SK-N-SH (cell line): ENCODE data around the gene VWF. TPM values are rescaled to one million over a fixed set of nuclear protein-coding genes. Genes with fewer than 3 reads are reported as not detected.
A peak's percentile ranks its signal among the peaks of the same experiment; 100 is the strongest.

ENCODE experiments used
- CTCF ChIA-PET: fragments of 300-600, 350-600 bp; formaldehyde crosslinking; extraction: SDS; loops from one replicate; lab custom pipeline; 2021; lab: Yijun Ruan, JAX
- POLR2A ChIA-PET: fragments of 350-600 bp; sonication (Branson Sonifier 250); formaldehyde crosslinking; extraction: SDS; loops from one replicate; lab custom pipeline; 2020; ENCODE audit warnings: antibody characterized with exemption, inconsistent platforms; lab: Yijun Ruan, JAX
- DNase-seq: peaks from one replicate; pipeline ENCODE4 v3.0.0; 2012
- H2AFZ ChIP-seq: fragments of 200-600 bp; sonication (generic); 2 replicates; pipeline ENCODE4 v1.8.1; 2016; ENCODE audit warnings: antibody characterized with exemption, mild to moderate bottlenecking, low read depth
- H3F3A ChIP-seq: fragments of 200-600 bp; sonication (generic); replicated peaks from 2 replicates; pipeline ENCODE3; 2016; ENCODE audit warnings: antibody characterized with exemption, mild to moderate bottlenecking; ENCODE audit not compliant: insufficient read depth
- H3K27ac ChIP-seq, 2 experiments: fragments of 200-500 bp in 1 of 2; fragments of 200-600 bp in 1 of 2; sonication (Bioruptor generic) in 1 of 2; sonication (generic), shearing (Covaris generic) in 1 of 2; 2 replicates each; pipeline versions ENCODE4 v1.5.1 to v1.6.1; 2014 to 2016; ENCODE audit warnings: low read depth in 2 of 2, inconsistent platforms in 1 of 2, low read length in 1 of 2, mild to moderate bottlenecking in 1 of 2, mixed read lengths in 1 of 2
- H3K27me3 ChIP-seq: fragments of 200-600 bp; sonication (generic), shearing (Covaris generic); 2 replicates; pipeline ENCODE4 v1.6.1; 2016; ENCODE audit warnings: mixed run types; ENCODE audit not compliant: insufficient read depth
- H3K36me3 ChIP-seq, 2 experiments: fragments of 200-500 bp in 1 of 2; fragments of 200-600 bp in 1 of 2; sonication (Bioruptor generic) in 1 of 2; sonication (generic) in 1 of 2; replicated peaks in 1 of 2; 2 replicates each; pipeline versions ENCODE3 to v1.5.1; 2014 to 2016; ENCODE audit warnings: low read length in 1 of 2, mild to moderate bottlenecking in 1 of 2; ENCODE audit not compliant: insufficient read depth in 2 of 2, control insufficient read depth in 1 of 2
- H3K4me1 ChIP-seq, 2 experiments: fragments of 200-500 bp in 1 of 2; fragments of 200-600 bp in 1 of 2; sonication (Bioruptor generic) in 1 of 2; sonication (generic), shearing (Covaris generic) in 1 of 2; 2 replicates each; pipeline versions ENCODE4 v1.5.1 to v1.6.1; 2014 to 2016; ENCODE audit warnings: low read depth in 1 of 2, low read length in 1 of 2, mixed run types in 1 of 2; ENCODE audit not compliant: insufficient read depth in 2 of 2, control insufficient read depth in 1 of 2
- H3K4me2 ChIP-seq: fragments of 200-600 bp; sonication (generic), shearing (Covaris generic); 2 replicates; pipeline ENCODE4 v1.6.1; 2017; ENCODE audit warnings: mixed run types
- H3K4me3 ChIP-seq, 2 experiments: fragments of 200-500 bp in 1 of 2; fragments of 200-600 bp in 1 of 2; sonication (Bioruptor generic) in 1 of 2; sonication (generic), shearing (Covaris generic) in 1 of 2; 2 replicates each; pipeline versions ENCODE4 v1.5.1 to v1.8.1; 2014 to 2016; ENCODE audit warnings: low read depth in 2 of 2, inconsistent platforms in 1 of 2, low read length in 1 of 2, mild to moderate bottlenecking in 1 of 2, mixed read lengths in 1 of 2, moderate library complexity in 1 of 2
- H3K79me2 ChIP-seq: fragments of 200-600 bp; sonication (generic); 2 replicates; pipeline ENCODE4 v1.8.1; 2017; ENCODE audit warnings: mild to moderate bottlenecking; ENCODE audit not compliant: insufficient read depth
- H3K9ac ChIP-seq: fragments of 200-600 bp; sonication (generic); 2 replicates; pipeline ENCODE4 v1.6.1; 2017; ENCODE audit warnings: mixed run types
- H3K9me2 ChIP-seq: fragments of 200-600 bp; sonication (generic); 2 replicates; pipeline ENCODE4 v1.6.1; 2017; ENCODE audit warnings: mixed run types
- H3K9me3 ChIP-seq: fragments of 200-600 bp; sonication (generic); 2 replicates; pipeline ENCODE4 v1.6.1; 2017; ENCODE audit warnings: mixed run types, mild to moderate bottlenecking, moderate library complexity
- H4K20me1 ChIP-seq: fragments of 200-600 bp; sonication (generic); 2 replicates; pipeline ENCODE4 v1.6.1; 2017; ENCODE audit warnings: mild to moderate bottlenecking, mixed run types; ENCODE audit not compliant: insufficient read depth
- EP300 ChIP-seq, 2 experiments: IDR thresholded peaks; 2 replicates each; pipeline versions ENCODE4 v1.4.0 to v1.6.1; 2012; ENCODE audit warnings: borderline replicate concordance in 1 of 2, low read depth in 1 of 2, low read length in 1 of 2
- EZH2phosphoT487 ChIP-seq: fragments of 200-600 bp; sonication (generic); IDR thresholded peaks from 2 replicates; pipeline ENCODE4 v1.6.1; 2017; ENCODE audit warnings: low read depth, mixed run types, mild to moderate bottlenecking, antibody characterized with exemption, moderate library complexity, borderline replicate concordance
- GABPA ChIP-seq: IDR thresholded peaks from 2 replicates; pipeline ENCODE4 v1.4.0; 2012; ENCODE audit warnings: low read depth, mild to moderate bottlenecking
- MEF2A ChIP-seq: IDR thresholded peaks from 2 replicates; pipeline ENCODE4 v1.4.0; 2012; ENCODE audit warnings: low read depth, borderline replicate concordance
- MXI1 ChIP-seq: IDR thresholded peaks from 2 replicates; pipeline ENCODE4 v1.6.1; 2012; ENCODE audit warnings: mild to moderate bottlenecking, low read depth, low read length, improper control_type of control experiment
- NFIC ChIP-seq: IDR thresholded peaks from 2 replicates; pipeline ENCODE4 v1.4.0; 2012; ENCODE audit warnings: borderline replicate concordance
- NRF1 ChIP-seq: IDR thresholded peaks from 2 replicates; pipeline ENCODE4 v1.6.1; 2012; ENCODE audit warnings: low read depth, mild to moderate bottlenecking, low read length
- RAD21 ChIP-seq: IDR thresholded peaks from 2 replicates; pipeline ENCODE4 v1.6.1; 2012; ENCODE audit warnings: mild to moderate bottlenecking, low read length
- RCOR1 ChIP-seq: fragments of 150-350 bp; IDR thresholded peaks from 2 replicates; pipeline ENCODE4 v1.6.1; 2017; ENCODE audit warnings: antibody characterized with exemption, low read length
- RFX5 ChIP-seq: IDR thresholded peaks from 2 replicates; pipeline ENCODE4 v1.6.1; 2012; ENCODE audit warnings: mild to moderate bottlenecking, improper control_type of control experiment, low read length
- SIN3A ChIP-seq: IDR thresholded peaks from 2 replicates; pipeline ENCODE4 v1.6.1; 2012; ENCODE audit warnings: low read depth, mild to moderate bottlenecking, low read length, moderate library complexity, borderline replicate concordance
- SMC3 ChIP-seq: IDR thresholded peaks from 2 replicates; pipeline ENCODE4 v1.6.1; 2012; ENCODE audit warnings: low read depth, low read length, improper control_type of control experiment
- TCF12 ChIP-seq: IDR thresholded peaks from 2 replicates; pipeline ENCODE4 v1.4.0; 2012
- WGBS: methylation state at CpG from one replicate; pipeline ENCODE4 v1.1.6; 2017; ENCODE audit warnings: low lambda C conversion rate; 5-methylcytosine and 5-hydroxymethylcytosine counted together
- polyA plus RNA-seq, 3 experiments: library from polyadenylated mRNA; depleted of rRNA; stranded (reverse); fragments of >200 nt; gene quantifications; 2 replicates each; pipeline ENCODE4 v1.2.3, GENCODE V29; 2012
- TF ChIP-seq, protein P1 (sequence below): fragments of 150-350 bp; IDR thresholded peaks from 2 replicates; pipeline ENCODE4 v1.6.1; 2016; ENCODE audit warnings: mild to moderate bottlenecking, low read depth, low read length
- TF ChIP-seq, protein P2 (sequence below): IDR thresholded peaks from 2 replicates; pipeline ENCODE4 v1.4.0; 2012; ENCODE audit warnings: low read depth, borderline replicate concordance
- TF ChIP-seq, protein P3 (sequence below): fragments of 200-600 bp; sonication (generic); IDR thresholded peaks from 2 replicates; pipeline ENCODE4 v1.6.1; 2017; ENCODE audit warnings: antibody characterized with exemption, mild to moderate bottlenecking, moderate library complexity

VWF gene
- polyA plus RNA-seq, 1 of the 3 experiments (the other 2 are of a cell fraction): 0.12 TPM

DNA sequence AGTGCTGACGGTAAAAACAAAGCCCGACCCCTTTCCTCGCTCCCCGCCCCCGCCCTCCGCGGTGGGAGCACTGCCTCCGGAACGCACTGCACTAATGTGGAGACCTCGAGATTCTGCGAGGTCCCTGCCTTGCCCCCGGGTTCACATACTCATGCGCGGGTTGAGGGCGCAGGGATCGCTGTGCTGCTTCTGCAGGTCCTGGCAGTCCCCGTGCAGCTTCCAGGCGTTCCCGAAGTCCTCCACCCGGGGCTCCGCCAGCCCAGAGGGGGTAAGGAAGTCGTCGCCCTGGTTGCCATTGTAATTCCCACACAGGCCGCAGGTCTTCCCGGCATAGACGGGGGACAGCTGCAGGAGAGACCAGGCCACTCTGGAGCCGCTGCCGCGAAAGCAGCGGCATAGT, 66.8 kb downstream of the VWF start (continued):
- TF ChIP-seq, protein P1, sequence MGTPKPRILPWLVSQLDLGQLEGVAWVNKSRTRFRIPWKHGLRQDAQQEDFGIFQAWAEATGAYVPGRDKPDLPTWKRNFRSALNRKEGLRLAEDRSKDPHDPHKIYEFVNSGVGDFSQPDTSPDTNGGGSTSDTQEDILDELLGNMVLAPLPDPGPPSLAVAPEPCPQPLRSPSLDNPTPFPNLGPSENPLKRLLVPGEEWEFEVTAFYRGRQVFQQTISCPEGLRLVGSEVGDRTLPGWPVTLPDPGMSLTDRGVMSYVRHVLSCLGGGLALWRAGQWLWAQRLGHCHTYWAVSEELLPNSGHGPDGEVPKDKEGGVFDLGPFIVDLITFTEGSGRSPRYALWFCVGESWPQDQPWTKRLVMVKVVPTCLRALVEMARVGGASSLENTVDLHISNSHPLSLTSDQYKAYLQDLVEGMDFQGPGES: no peak
- no peak for TF ChIP-seq TCF12
- TF ChIP-seq GABPA: no peak
- TF ChIP-seq SIN3A: no peak
- no peak for TF ChIP-seq MEF2A
- TF ChIP-seq EZH2phosphoT487: no peak
- TF ChIP-seq, protein P2, sequence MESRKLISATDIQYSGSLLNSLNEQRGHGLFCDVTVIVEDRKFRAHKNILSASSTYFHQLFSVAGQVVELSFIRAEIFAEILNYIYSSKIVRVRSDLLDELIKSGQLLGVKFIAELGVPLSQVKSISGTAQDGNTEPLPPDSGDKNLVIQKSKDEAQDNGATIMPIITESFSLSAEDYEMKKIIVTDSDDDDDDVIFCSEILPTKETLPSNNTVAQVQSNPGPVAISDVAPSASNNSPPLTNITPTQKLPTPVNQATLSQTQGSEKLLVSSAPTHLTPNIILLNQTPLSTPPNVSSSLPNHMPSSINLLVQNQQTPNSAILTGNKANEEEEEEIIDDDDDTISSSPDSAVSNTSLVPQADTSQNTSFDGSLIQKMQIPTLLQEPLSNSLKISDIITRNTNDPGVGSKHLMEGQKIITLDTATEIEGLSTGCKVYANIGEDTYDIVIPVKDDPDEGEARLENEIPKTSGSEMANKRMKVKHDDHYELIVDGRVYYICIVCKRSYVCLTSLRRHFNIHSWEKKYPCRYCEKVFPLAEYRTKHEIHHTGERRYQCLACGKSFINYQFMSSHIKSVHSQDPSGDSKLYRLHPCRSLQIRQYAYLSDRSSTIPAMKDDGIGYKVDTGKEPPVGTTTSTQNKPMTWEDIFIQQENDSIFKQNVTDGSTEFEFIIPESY: no peak
- TF ChIP-seq NRF1: no peak
- TF ChIP-seq NFIC: no peak
- TF ChIP-seq, all 33 proteins: peak for 0

DNA sequence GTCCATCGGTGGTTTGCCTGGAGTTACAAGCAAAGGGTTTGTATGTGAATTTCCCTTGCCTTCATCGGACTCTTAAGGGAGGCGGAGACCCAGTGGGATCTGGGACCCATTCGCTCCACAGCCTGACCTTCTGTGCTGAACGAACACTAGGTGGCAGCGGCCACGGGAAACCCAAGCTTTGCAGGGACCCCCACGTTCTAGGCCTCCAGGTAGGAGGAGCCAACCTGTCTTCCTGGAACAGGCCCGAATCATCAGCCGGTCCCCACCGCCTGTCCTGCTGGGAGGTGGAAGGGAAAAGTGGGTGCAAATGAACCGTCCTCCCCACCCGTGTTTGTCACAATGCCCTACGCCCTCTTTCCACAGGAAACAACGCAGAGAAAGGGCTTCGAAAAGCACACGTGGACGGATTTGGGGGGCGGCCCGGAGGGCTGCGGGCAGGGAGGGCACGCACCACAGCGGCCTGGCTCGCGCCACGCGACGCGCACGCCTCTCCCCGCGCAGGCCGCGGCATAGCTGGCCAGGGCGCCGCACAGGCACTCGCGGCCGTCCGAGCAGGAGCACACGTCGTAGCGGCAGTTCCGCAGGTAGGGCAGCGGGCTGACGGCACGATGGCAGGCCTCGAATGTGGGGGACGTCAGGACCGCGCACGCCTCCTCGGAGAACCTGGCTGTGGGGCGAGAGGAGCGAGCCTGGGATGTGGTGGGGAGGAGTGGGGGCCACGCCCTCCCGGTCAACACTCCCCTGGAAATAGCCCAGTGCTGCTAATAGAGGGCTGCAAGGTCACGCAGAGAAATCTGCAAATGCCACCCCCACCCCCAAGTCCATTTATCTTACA, 67.8 kb downstream of the VWF start:
- H3K27ac ChIP-seq: no peak overlapping the region; a peak in 1 of 4 replicates
- TF ChIP-seq SMC3 (peak; percentile 29; the same call in 1 of the 2 replicates), RFX5 (no peak), EP300 (IDR thresholded peaks at IDR 0.05; ENCODE audit: borderline replicate concordance in 1 of 2, low read depth in 1 of 2, low read length in 1 of 2) (no peak), MXI1 (no peak), EZH2phosphoT487 (no peak), RAD21 (peak; percentile 42; the same call in 1 of the 2 replicates), RCOR1 (no peak)
- TF ChIP-seq, protein P3, sequence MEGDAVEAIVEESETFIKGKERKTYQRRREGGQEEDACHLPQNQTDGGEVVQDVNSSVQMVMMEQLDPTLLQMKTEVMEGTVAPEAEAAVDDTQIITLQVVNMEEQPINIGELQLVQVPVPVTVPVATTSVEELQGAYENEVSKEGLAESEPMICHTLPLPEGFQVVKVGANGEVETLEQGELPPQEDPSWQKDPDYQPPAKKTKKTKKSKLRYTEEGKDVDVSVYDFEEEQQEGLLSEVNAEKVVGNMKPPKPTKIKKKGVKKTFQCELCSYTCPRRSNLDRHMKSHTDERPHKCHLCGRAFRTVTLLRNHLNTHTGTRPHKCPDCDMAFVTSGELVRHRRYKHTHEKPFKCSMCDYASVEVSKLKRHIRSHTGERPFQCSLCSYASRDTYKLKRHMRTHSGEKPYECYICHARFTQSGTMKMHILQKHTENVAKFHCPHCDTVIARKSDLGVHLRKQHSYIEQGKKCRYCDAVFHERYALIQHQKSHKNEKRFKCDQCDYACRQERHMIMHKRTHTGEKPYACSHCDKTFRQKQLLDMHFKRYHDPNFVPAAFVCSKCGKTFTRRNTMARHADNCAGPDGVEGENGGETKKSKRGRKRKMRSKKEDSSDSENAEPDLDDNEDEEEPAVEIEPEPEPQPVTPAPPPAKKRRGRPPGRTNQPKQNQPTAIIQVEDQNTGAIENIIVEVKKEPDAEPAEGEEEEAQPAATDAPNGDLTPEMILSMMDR: peak; percentile 49
- H3K9ac ChIP-seq: no peak overlapping the region
- H4K20me1 ChIP-seq: no peaks in the 10 kb centered on the region
- no peaks in the 10 kb centered on the region for H3K36me3 ChIP-seq
- H3K4me2 ChIP-seq: no peak overlapping the region
- WGBS: 93% methylated on average over 39 of the region's 58 CpGs
- H3K9me3 ChIP-seq: no peaks in the 10 kb centered on the region
- DNase-seq: peak; percentile 74
- H3K27me3 ChIP-seq: no peaks in the 10 kb centered on the region
- POLR2A ChIA-PET: no interaction called here
- no peaks in the 10 kb centered on the region for H3F3A ChIP-seq
- H2AFZ ChIP-seq: no peak overlapping the region
- no peaks in the 10 kb centered on the region for H3K79me2 ChIP-seq
- peaks cover 4 to 25% of the 10 kb centered on the region in 2 experiments; a peak in 2 of 4 replicates for H3K4me1 ChIP-seq
- H3K9me2 ChIP-seq: no peaks in the 10 kb centered on the region
- CTCF ChIA-PET: interaction anchor here (0.7 to 5.7 kb wide), 9 partner anchors 12 to 229 kb away, joined by 3 to 36 read pairs (median 4); no protein-coding TSS in a partner anchor
- H3K4me3 ChIP-seq: no peak overlapping the region
